IMR-90 (cell line): Measurements from ENCODE around the gene EBLN2.

ENCODE experiments used
- CTCF ChIP-seq: conservative IDR thresholded peaks from 2 replicates; pipeline ENCODE4 v1.5.1; 2012; ENCODE audit warnings: mild to moderate bottlenecking, low read depth, low read length, improper control_type of control experiment
- MAZ ChIP-seq: IDR thresholded peaks from 2 replicates; pipeline ENCODE4 v1.6.1; 2012; ENCODE audit warnings: low read depth, mild to moderate bottlenecking, low read length, improper control_type of control experiment, moderate library complexity, borderline replicate concordance
- RFX5 ChIP-seq: IDR thresholded peaks from 2 replicates; pipeline ENCODE4 v1.8.0; 2012; ENCODE audit warnings: low read depth, mild to moderate bottlenecking, low read length, moderate library complexity
- SMC3 ChIP-seq: fragments of 150-350 bp; IDR thresholded peaks from 2 replicates; pipeline ENCODE4 v1.6.1; 2016; ENCODE audit warnings: low read depth, mild to moderate bottlenecking, antibody characterized with exemption, low read length, moderate library complexity

GRCh38 chr3:73084170-73084569 is 22.7 kb downstream of the EBLN2 start:
- TF ChIP-seq RFX5 (no peak), CTCF (no peak), MAZ (no peak), SMC3 (no peak)
